HepG2 (cell line): Measurements from ENCODE around the gene ZNF575.

Experiments
- CTCF ChIP-seq: sonication (generic); formaldehyde crosslinking; IDR thresholded peaks from 2 replicates; pipeline ENCODE4 v1.5.0; 2020; ENCODE audit warnings: mild to moderate bottlenecking, missing genetic modification reagents, moderate library complexity
- E2F1 ChIP-seq: sonication (generic); formaldehyde crosslinking; IDR thresholded peaks from 2 replicates; pipeline ENCODE4 v1.5.0; 2020; ENCODE audit warnings: missing genetic modification reagents
- ELF1 ChIP-seq: sonication (generic); formaldehyde crosslinking; IDR thresholded peaks from 2 replicates; pipeline ENCODE4 v1.4.0; 2020; ENCODE audit warnings: missing genetic modification reagents
- NFYB ChIP-seq: sonication (generic); formaldehyde crosslinking; IDR thresholded peaks from 2 replicates; pipeline ENCODE4 v1.4.0; 2020; ENCODE audit warnings: missing genetic modification reagents
- REST ChIP-seq, 2 experiments: IDR thresholded peaks; 2 replicates each; pipeline ENCODE4 v1.6.1; 2011 to 2012; ENCODE audit warnings: low read length in 2 of 2, borderline replicate concordance in 1 of 2, low read depth in 1 of 2, mild to moderate bottlenecking in 1 of 2, moderate library complexity in 1 of 2
- SP1 ChIP-seq, 2 experiments: fragments of 450-650 bp in 1 of 2; sonication (generic) in 1 of 2; formaldehyde crosslinking in 1 of 2; IDR thresholded peaks; 2 replicates each; pipeline versions ENCODE4 v1.4.0 to v1.6.1; 2016 to 2020; ENCODE audit warnings: missing genetic modification reagents in 1 of 2
- ZNF75D ChIP-seq: sonication (generic); formaldehyde crosslinking; IDR thresholded peaks from 2 replicates; pipeline ENCODE4 v1.8.1; 2023; ENCODE audit warnings: missing genetic modification reagents, mild to moderate bottlenecking, borderline replicate concordance

DNA sequence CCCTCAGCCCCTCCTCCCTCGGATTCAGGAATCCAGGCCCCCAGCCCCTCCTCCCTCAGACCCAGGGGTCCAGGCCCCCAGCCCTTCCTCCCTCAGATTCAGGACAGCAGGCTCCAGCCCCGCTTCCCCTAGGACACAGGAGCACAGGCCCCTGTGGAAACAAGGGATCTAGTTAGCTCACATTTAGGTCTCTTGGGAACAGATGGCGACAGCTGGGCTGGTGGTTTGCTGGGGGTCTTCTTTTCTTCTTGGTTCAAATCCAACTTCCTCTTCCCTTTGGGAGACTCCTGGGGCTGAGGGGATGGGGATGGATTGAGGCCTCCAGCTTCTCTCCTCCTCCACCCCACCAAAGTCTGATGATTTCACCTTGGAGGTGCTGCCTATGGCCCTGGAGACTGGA is 19.6 kb downstream of the ZNF575 start:
- no peak for TF ChIP-seq ZNF75D (CRISPR knock-in tag)
- no peak for TF ChIP-seq E2F1
- TF ChIP-seq SP1 (IDR thresholded peaks at IDR 0.05): no peak
- no peak for TF ChIP-seq SP1 (CRISPR knock-in tag; IDR thresholded peaks at IDR 0.05)
- no peak for TF ChIP-seq NFYB
- TF ChIP-seq ELF1: no peak
- no peak for TF ChIP-seq CTCF (CRISPR knock-in tag)
- no peak for TF ChIP-seq REST (IDR thresholded peaks at IDR 0.05; ENCODE audit: borderline replicate concordance in 1 of 2, low read depth in 1 of 2, low read length in 2 of 2)
